Activated gamma-delta T cell treated with anti-CD3 and anti-CD28 coated beads, Interleukin-2, amount 50 U/mL, for 16 hours (primary cell): ENCODE results near the gene FSCN2.

Source experiments
- DNase-seq: peaks from one replicate; pipeline ENCODE4 v3.0.0-alpha.2; 2020; ENCODE audit warnings: low read depth

The FSCN2 gene

GRCh38 chr17:81512562-81513371, 15.4 kb upstream of the FSCN2 start, which contains the start of gene ACTG1:
Gene ACTG1, minus strand, starts transcription at chr17:81512799. Its CDS starts 445 bp downstream, at chr17:81512354.
- DNase-seq = peak; percentile 85

- DNase-seq = peak; percentile 47
Measured at GRCh38 chr17:81513372-81513752, 14.8 kb upstream of the FSCN2 start.

GRCh38 chr17:81513753-81514488, 14.3 kb upstream of the FSCN2 start:
- no peak for DNase-seq

- DNase-seq = no peak
Measured at GRCh38 chr17:81514489-81514738, 13.8 kb upstream of the FSCN2 start.

- peak; percentile 47 for DNase-seq
Measured at GRCh38 chr17:81514739-81515529, 13.2 kb upstream of the FSCN2 start.

GRCh38 chr17:81515530-81516041, 12.6 kb upstream of the FSCN2 start:
- no peak for DNase-seq

- DNase-seq = no peak
Measured at GRCh38 chr17:81516439-81516838, 11.7 kb upstream of the FSCN2 start.

- DNase-seq = no peak
Measured at GRCh38 chr17:81517009-81517338, 11.2 kb upstream of the FSCN2 start.

- no peak for DNase-seq
Measured at GRCh38 chr17:81517339-81518112, 10.7 kb upstream of the FSCN2 start.

- no peak for DNase-seq
Measured at GRCh38 chr17:81518113-81518784, 9.9 kb upstream of the FSCN2 start.

- no peak for DNase-seq
Measured at GRCh38 chr17:81518785-81519283, 9.3 kb upstream of the FSCN2 start.

- peak; percentile 52 for DNase-seq
Measured at GRCh38 chr17:81519284-81520020, 8.7 kb upstream of the FSCN2 start.

- no peak for DNase-seq
Measured at GRCh38 chr17:81520021-81520901, 7.9 kb upstream of the FSCN2 start.

- no peak for DNase-seq
Measured at GRCh38 chr17:81522491-81523401, 5.4 kb upstream of the FSCN2 start.

GRCh38 chr17:81523402-81524038, 4.7 kb upstream of the FSCN2 start:
- no peak for DNase-seq

GRCh38 chr17:81524039-81524864, 3.9 kb upstream of the FSCN2 start:
- DNase-seq = no peak

- no peak for DNase-seq
Measured at GRCh38 chr17:81524865-81525159, 3.4 kb upstream of the FSCN2 start.
